ENCODE results near the gene CD80. TPM values are rescaled to one million over a fixed set of nuclear protein-coding genes. Genes with fewer than 3 reads are reported as not detected.

Gene CD80
- total and polyA plus RNA-seq, 9 donors: 0.07 to 0.73 (median 0.26) TPM; not detected in 1

- intact Hi-C loops (cut with DNase I): no loop called here
- H3K36me3 ChIP-seq: no peaks in the 10 kb centered on the region
- no peak overlapping the region for H3K4me3 ChIP-seq
- TF ChIP-seq EP300 (IDR thresholded peaks at IDR 0.05) (no peak), CTCF (IDR thresholded peaks at IDR 0.05) (no peak), POLR2A (IDR thresholded peaks at IDR 0.05) (no peak)
- no peaks in the 10 kb centered on the region for H3K27me3 ChIP-seq
- H3K4me1 ChIP-seq (ENCODE audit: insufficient read depth): no peaks in the 10 kb centered on the region
- H3K27ac ChIP-seq: no peak overlapping the region
- no peak for DNase-seq
- 78 to 86% (median 85%) methylated on average over 1 of the region's 1 CpG for WGBS, 3 donors
- no peaks in the 10 kb centered on the region for H3K9me3 ChIP-seq
Observed at GRCh38 chr3:119538772-119539171, 20.6 kb downstream of the CD80 start.

GRCh38 chr3:119536757-119537156, 22.7 kb downstream of the CD80 start:
- Histone ChIP-seq H3K27ac (no peak overlapping the region), H3K27me3 (no peaks in the 10 kb centered on the region), H3K4me3 (no peak overlapping the region), H3K9me3 (no peaks in the 10 kb centered on the region), H3K4me1 (ENCODE audit: insufficient read depth) (no peaks in the 10 kb centered on the region), H3K36me3 (no peaks in the 10 kb centered on the region)
- 96 to 97% (median 96%) methylated on average over 4 of the region's 4 CpGs for WGBS, 3 donors
- intact Hi-C loops (cut with DNase I): no loop called here
- TF ChIP-seq POLR2A (IDR thresholded peaks at IDR 0.05) (no peak), CTCF (IDR thresholded peaks at IDR 0.05) (no peak), EP300 (IDR thresholded peaks at IDR 0.05) (no peak)
- no peak for DNase-seq

- no peak overlapping the region for H3K4me3 ChIP-seq
- no peak for DNase-seq
- H3K36me3 ChIP-seq: no peaks in the 10 kb centered on the region
- no peaks in the 10 kb centered on the region for H3K27me3 ChIP-seq
- H3K9me3 ChIP-seq: no peaks in the 10 kb centered on the region
- no peak overlapping the region for H3K27ac ChIP-seq
- 89 to 96% (median 96%) methylated on average over 1 of the region's 1 CpG for WGBS, 3 donors
- H3K4me1 ChIP-seq (ENCODE audit: insufficient read depth): no peaks in the 10 kb centered on the region
- TF ChIP-seq CTCF (IDR thresholded peaks at IDR 0.05): no peak
- no peak for TF ChIP-seq POLR2A (IDR thresholded peaks at IDR 0.05)
- TF ChIP-seq EP300 (IDR thresholded peaks at IDR 0.05): no peak
- intact Hi-C loops (cut with DNase I): no loop called here
Observed at GRCh38 chr3:119534296-119534695, 25.1 kb downstream of the CD80 start.

- TF ChIP-seq POLR2A (IDR thresholded peaks at IDR 0.05) (no peak), CTCF (IDR thresholded peaks at IDR 0.05) (no peak), EP300 (IDR thresholded peaks at IDR 0.05) (no peak)
- Histone ChIP-seq H3K4me1 (ENCODE audit: insufficient read depth) (no peaks in the 10 kb centered on the region), H3K27ac (no peak overlapping the region), H3K36me3 (no peaks in the 10 kb centered on the region), H3K27me3 (no peaks in the 10 kb centered on the region), H3K9me3 (no peaks in the 10 kb centered on the region), H3K4me3 (no peak overlapping the region)
- DNase-seq: no peak
- intact Hi-C loops (cut with DNase I): no loop called here
- WGBS, 3 donors: 81 to 84% (median 82%) methylated on average over 4 of the region's 4 CpGs
Observed at GRCh38 chr3:119531151-119531550, 28.3 kb downstream of the CD80 start.

GRCh38 chr3:119530456-119530855, 29.0 kb downstream of the CD80 start:
- Histone ChIP-seq H3K4me3 (no peak overlapping the region), H3K4me1 (ENCODE audit: insufficient read depth) (no peaks in the 10 kb centered on the region), H3K27ac (no peak overlapping the region), H3K9me3 (no peaks in the 10 kb centered on the region), H3K27me3 (no peaks in the 10 kb centered on the region), H3K36me3 (no peaks in the 10 kb centered on the region)
- no peak for TF ChIP-seq POLR2A (IDR thresholded peaks at IDR 0.05)
- no peak for TF ChIP-seq EP300 (IDR thresholded peaks at IDR 0.05)
- no peak for TF ChIP-seq CTCF (IDR thresholded peaks at IDR 0.05)
- no peak for DNase-seq
- 58 to 68% (median 66%) methylated on average over 2 of the region's 2 CpGs for WGBS, 3 donors
- intact Hi-C loops (cut with DNase I): no loop called here

All from ovary (tissue), 9 donors.